MG63 (cell line): ENCODE data around the gene CCDC178. TPM values are rescaled to one million over a fixed set of nuclear protein-coding genes. Genes with fewer than 3 reads are reported as not detected.

Experiments used
- DNase-seq: peaks from one replicate; pipeline ENCODE4 v3.0.0-alpha.2; 2020
- H3K27me3 ChIP-seq: fragments of 250-450 bp; sonication (Bioruptor Pico); 2 replicates; pipeline ENCODE4 v1.5.1; 2020; ENCODE audit warnings: mild to moderate bottlenecking, moderate library complexity
- H3K36me3 ChIP-seq: fragments of 250-450 bp; sonication (Bioruptor Pico); 2 replicates; pipeline ENCODE4 v1.5.1; 2020; ENCODE audit warnings: mild to moderate bottlenecking, moderate library complexity
- H3K4me3 ChIP-seq: fragments of 250-450 bp; sonication (Bioruptor Pico); 2 replicates; pipeline ENCODE4 v1.5.1; 2020; ENCODE audit warnings: mild to moderate bottlenecking, moderate library complexity
- H3K9me3 ChIP-seq: fragments of 250-450 bp; sonication (Bioruptor Pico); 2 replicates; pipeline ENCODE4 v1.5.1; 2020; ENCODE audit warnings: mild to moderate bottlenecking, moderate library complexity
- total RNA-seq: library from RNA; depleted of rRNA; stranded (reverse); fragments of >200 nt; shearing (Covaris generic); gene quantifications from 2 replicates; pipeline ENCODE4 v1.2.3, GENCODE V29; 2014; ENCODE audit warnings: low replicate concordance

The CCDC178 gene
- total RNA-seq, 1 experiment from 2014 or later, result not detected

- DNase-seq, result no peak
- Histone ChIP-seq H3K36me3 (no peaks in the 10 kb centered on the region), H3K27me3 (no peaks in the 10 kb centered on the region), H3K4me3 (no peak overlapping the region), H3K9me3 (no peaks in the 10 kb centered on the region)
Measured at GRCh38 chr18:32930695-32931301, 509.7 kb downstream of the CCDC178 start.

- no peak for DNase-seq
- no peaks in the 10 kb centered on the region for H3K27me3 ChIP-seq
- no peaks in the 10 kb centered on the region for H3K36me3 ChIP-seq
- no peak overlapping the region for H3K4me3 ChIP-seq
- H3K9me3 ChIP-seq, result no peaks in the 10 kb centered on the region
Measured at GRCh38 chr18:32929213-32929612, 511.3 kb downstream of the CCDC178 start.

GRCh38 chr18:32922951-32923430 is 517.5 kb downstream of the CCDC178 start:
- Histone ChIP-seq H3K4me3 (no peak overlapping the region), H3K9me3 (no peaks in the 10 kb centered on the region), H3K27me3 (no peaks in the 10 kb centered on the region), H3K36me3 (no peaks in the 10 kb centered on the region)
- no peak for DNase-seq

DNA sequence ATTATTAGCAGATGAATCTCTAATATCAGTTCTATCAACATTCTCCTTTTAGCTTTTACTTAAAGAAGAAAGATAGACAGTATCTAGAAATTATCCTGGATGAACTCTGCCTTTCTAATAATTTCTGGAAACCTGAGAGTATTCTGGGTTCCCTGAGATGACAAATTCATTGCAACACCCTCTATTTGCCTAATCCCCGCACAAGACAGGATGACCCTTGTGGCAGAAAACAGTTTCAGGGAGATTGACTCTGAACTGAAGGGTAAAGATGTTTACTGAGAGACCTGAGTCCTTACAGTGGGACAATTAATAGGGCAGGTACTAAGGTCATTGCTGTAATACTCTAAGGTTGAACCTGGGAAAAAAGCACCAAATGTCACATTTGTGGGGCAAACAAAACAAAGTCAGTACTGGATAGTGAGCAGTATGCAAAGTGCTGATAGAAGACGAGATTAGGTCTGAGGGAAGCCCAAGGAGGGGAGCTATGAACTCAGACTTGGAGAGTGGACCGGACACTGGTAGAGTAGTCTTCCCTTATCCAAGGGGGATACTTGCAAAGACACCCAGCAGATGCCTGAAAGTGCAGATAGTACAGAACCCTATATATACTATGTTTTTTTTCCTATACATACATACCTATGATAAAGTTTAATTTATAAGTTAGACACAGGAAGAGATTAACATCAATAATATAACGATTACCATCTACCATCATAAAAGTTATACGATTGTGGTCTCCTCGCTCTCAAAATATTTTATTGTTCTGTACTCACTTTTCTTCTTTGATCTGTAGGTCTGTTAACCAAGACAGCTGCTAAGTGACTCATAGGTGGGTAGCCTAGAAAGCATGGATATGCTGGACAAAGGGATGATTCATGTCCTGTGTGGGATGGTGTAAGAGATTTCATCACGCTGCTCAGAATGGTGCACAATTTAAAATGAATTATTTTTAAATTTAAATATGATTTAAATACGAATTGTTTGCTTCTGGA is 519.4 kb downstream of the CCDC178 start:
- Histone ChIP-seq H3K36me3 (no peaks in the 10 kb centered on the region), H3K4me3 (no peak overlapping the region), H3K27me3 (no peaks in the 10 kb centered on the region), H3K9me3 (no peaks in the 10 kb centered on the region)
- DNase-seq, result peak; percentile 46

DNA sequence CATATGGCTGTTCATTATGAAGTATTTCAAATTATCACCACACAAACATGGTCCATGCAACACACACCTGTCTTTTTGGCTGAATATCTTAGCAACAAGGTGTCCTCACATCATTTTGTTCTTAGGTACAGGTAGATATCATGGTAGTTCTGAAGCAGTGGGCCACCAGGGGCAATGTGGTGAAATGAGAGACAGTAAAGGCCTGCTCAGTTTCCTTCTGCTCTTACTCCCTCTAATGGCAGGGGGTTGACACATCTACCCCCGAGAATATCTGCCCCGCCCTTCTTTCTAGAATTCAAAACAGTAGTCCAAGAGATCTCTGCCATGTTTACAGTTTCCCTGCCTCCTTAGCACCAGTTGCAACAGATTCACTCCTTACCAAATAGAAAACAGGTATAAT is 520.7 kb downstream of the CCDC178 start:
- Histone ChIP-seq H3K9me3 (no peaks in the 10 kb centered on the region), H3K27me3 (no peaks in the 10 kb centered on the region), H3K36me3 (no peaks in the 10 kb centered on the region), H3K4me3 (no peak overlapping the region)
- no peak for DNase-seq

GRCh38 chr18:32918692-32919250 is 521.8 kb downstream of the CCDC178 start:
- H3K9me3 ChIP-seq, result no peaks in the 10 kb centered on the region
- H3K4me3 ChIP-seq, result no peak overlapping the region
- no peaks in the 10 kb centered on the region for H3K27me3 ChIP-seq
- H3K36me3 ChIP-seq, result no peaks in the 10 kb centered on the region
- no peak for DNase-seq

- Histone ChIP-seq H3K4me3 (no peak overlapping the region), H3K9me3 (no peaks in the 10 kb centered on the region), H3K27me3 (no peaks in the 10 kb centered on the region), H3K36me3 (no peaks in the 10 kb centered on the region)
- no peak for DNase-seq
Measured at GRCh38 chr18:32915516-32915915, 525.0 kb downstream of the CCDC178 start.

GRCh38 chr18:32911660-32912284 is 528.7 kb downstream of the CCDC178 start:
- H3K4me3 ChIP-seq, result no peak overlapping the region
- H3K27me3 ChIP-seq, result no peaks in the 10 kb centered on the region
- no peaks in the 10 kb centered on the region for H3K9me3 ChIP-seq
- no peaks in the 10 kb centered on the region for H3K36me3 ChIP-seq
- no peak for DNase-seq

GRCh38 chr18:32910694-32911296 is 529.7 kb downstream of the CCDC178 start:
- H3K4me3 ChIP-seq, result no peak overlapping the region
- no peaks in the 10 kb centered on the region for H3K9me3 ChIP-seq
- no peak for DNase-seq
- H3K27me3 ChIP-seq, result no peaks in the 10 kb centered on the region
- no peaks in the 10 kb centered on the region for H3K36me3 ChIP-seq

- no peak for DNase-seq
- Histone ChIP-seq H3K9me3 (no peaks in the 10 kb centered on the region), H3K36me3 (no peaks in the 10 kb centered on the region), H3K4me3 (no peak overlapping the region), H3K27me3 (no peaks in the 10 kb centered on the region)
Measured at GRCh38 chr18:32909798-32910561, 530.5 kb downstream of the CCDC178 start.

DNA sequence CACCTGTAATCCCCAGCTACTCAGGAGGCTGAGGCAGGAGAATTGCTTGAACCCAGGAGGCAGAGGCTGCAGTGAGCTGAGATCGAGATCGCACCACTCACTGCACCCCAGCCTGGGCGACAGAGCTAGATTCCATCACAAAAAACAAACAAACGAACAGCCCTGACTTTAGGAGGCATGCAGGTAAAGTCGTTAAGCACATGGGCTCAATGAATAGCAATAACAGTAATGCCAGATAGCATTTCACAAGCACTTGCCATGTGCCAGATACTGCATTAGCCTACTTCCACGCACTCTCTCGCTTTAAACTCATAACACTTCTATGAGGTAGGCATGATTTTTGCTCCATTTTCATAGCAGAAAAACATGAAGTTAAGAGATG is 532.1 kb downstream of the CCDC178 start:
- Histone ChIP-seq H3K27me3 (no peaks in the 10 kb centered on the region), H3K36me3 (no peaks in the 10 kb centered on the region), H3K9me3 (no peaks in the 10 kb centered on the region), H3K4me3 (no peak overlapping the region)
- DNase-seq, result no peak

DNA sequence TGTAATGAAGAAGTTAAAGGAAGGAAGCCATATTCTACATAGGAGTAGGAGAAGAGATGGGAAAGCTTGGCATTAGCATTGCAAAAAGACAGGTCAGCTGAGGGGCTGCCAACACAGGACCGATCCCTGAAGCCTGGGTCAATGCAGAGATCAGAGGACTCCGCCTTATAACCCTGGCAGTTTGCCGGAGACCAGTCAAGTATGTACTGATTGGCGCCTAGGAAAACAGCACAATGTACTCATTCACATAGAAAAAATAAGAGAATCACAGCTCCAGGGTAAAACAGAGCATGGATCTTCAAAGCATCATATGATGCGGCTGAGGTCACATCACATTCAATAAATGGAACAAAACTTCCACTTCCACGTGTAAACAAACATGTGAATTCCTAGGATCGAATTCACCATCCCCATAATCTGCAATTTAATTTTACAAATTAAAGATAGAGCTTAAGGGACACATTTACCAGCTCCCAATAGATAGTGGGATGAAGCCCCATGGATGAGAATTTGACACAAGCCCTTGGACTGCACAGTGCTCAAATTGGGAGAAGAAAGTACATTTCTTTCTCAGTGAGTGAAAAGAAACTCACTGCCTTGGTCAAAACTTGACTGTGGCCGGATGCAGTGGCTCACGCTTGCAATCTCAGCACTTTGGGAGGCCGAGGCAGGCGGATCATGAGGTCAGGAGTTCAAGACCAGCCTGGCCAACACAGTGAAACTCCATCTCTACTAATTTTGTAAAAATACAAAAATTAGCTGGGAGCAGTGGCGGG is 532.7 kb downstream of the CCDC178 start:
- Histone ChIP-seq H3K4me3 (no peak overlapping the region), H3K9me3 (no peaks in the 10 kb centered on the region)

GRCh38 chr18:32907311-32907585 is 533.3 kb downstream of the CCDC178 start:
- no peaks in the 10 kb centered on the region for H3K36me3 ChIP-seq
- no peak for DNase-seq
- H3K4me3 ChIP-seq, result no peak overlapping the region
- H3K9me3 ChIP-seq, result no peaks in the 10 kb centered on the region
- H3K27me3 ChIP-seq, result no peaks in the 10 kb centered on the region

More for the DNA sequence above, 532.7 kb downstream of the CCDC178 start:
- H3K36me3 ChIP-seq, result no peaks in the 10 kb centered on the region
- no peak for DNase-seq
- no peaks in the 10 kb centered on the region for H3K27me3 ChIP-seq

DNA sequence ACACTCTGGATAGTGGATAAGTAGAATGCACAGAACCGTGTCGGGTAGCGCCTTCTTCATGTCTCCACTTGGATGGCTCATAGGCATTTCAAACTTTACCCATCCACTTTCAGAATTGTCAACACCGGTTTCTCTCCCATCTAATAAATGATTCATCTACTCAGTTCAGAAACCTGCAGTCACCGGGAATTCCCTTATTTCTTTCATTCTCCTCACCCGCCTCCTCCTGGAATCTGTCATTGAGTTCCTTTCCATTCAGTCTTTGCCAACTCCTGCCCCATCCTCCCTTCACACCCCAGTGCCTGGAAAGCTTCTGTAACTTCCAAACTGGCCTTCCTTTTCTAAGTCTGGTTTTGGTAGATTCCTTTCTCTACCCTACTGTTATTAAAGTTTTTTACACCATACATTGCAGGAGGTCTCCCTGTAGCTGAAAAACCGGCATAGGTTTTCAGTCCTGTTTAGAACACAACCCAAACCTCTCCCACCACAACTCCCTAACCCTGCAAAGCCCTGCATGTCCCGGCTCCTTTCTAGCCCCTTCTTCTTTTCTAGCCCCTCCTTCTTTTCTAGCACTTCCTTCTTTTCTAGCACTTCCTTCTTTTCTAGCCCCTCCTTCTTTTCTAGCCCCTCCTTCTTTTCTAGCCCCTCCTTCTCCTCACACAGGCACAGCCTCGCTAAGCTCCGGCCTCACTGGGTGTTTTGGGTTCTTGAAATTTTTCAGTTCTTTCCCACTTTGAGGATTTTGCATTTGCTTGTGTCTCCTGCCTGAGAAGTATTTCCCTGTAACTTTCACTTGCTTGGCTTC is 533.8 kb downstream of the CCDC178 start:
- no peak for DNase-seq
- Histone ChIP-seq H3K27me3 (no peaks in the 10 kb centered on the region), H3K36me3 (no peaks in the 10 kb centered on the region), H3K9me3 (no peaks in the 10 kb centered on the region), H3K4me3 (no peak overlapping the region)

DNA sequence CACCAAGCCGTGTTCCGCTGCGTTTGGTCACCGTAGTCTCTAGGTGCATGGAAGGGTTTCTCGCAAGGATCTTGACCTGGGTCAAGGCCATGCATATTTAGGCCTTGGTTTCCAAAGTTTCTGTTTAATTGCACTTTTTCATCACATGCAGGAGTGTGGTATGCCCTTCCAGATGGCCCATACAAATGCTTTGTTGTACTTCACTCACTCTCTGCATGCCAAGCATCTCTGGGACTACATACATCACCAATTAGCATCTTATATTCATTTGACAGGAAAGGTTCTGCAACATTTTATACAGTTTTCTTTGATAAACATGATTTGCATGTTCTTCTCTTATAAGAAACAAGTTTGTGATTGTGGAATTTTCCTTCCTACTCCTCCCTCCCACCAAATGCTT is 534.9 kb downstream of the CCDC178 start:
- H3K36me3 ChIP-seq, result no peaks in the 10 kb centered on the region
- H3K9me3 ChIP-seq, result no peaks in the 10 kb centered on the region
- H3K27me3 ChIP-seq, result no peaks in the 10 kb centered on the region
- no peak overlapping the region for H3K4me3 ChIP-seq
- no peak for DNase-seq
